ENCODE results near the gene USH2A. TPM values are rescaled to one million over a fixed set of nuclear protein-coding genes. Genes with fewer than 3 reads are reported as not detected.

The USH2A gene
- total RNA-seq, 4 donors from 2014 or later, result under 0.01 to 1.9 (median under 0.01) TPM

GRCh38 chr1:216186816-216187215 is 236.4 kb downstream of the USH2A start:
- no peaks in the 10 kb centered on the region for H3K27me3 ChIP-seq
- no peak overlapping the region for H3K4me3 ChIP-seq
- no peak for TF ChIP-seq EP300 (IDR thresholded peaks at IDR 0.05)
- no peak for TF ChIP-seq POLR2AphosphoS5 (IDR thresholded peaks at IDR 0.05)
- TF ChIP-seq POLR2A (IDR thresholded peaks at IDR 0.05; ENCODE audit: low read depth), result no peak
- no peak for TF ChIP-seq CTCF (IDR thresholded peaks at IDR 0.05)
- no peak overlapping the region for H3K27ac ChIP-seq (replicated peaks in 1 of 4)
- no peaks in the 10 kb centered on the region for H3K9me3 ChIP-seq
- no peaks in the 10 kb centered on the region for H3K4me1 ChIP-seq
- intact Hi-C loops (cut with DNase I), result no loop called here
- DNase-seq (ENCODE audit: extremely low spot score), result no peak
- 65% methylated on average over 2 of the region's 2 CpGs for WGBS
- no peaks in the 10 kb centered on the region for H3K36me3 ChIP-seq

GRCh38 chr1:216186141-216186540 is 237.1 kb downstream of the USH2A start:
- H3K36me3 ChIP-seq, result no peaks in the 10 kb centered on the region
- no peak overlapping the region for H3K27ac ChIP-seq (replicated peaks in 1 of 4)
- no peak overlapping the region for H3K4me3 ChIP-seq
- H3K4me1 ChIP-seq, result no peaks in the 10 kb centered on the region
- no peaks in the 10 kb centered on the region for H3K27me3 ChIP-seq
- 84% methylated on average over 2 of the region's 2 CpGs for WGBS
- no peak for DNase-seq (ENCODE audit: extremely low spot score)
- no peaks in the 10 kb centered on the region for H3K9me3 ChIP-seq
- intact Hi-C loops (cut with DNase I), result no loop called here
- no peak for TF ChIP-seq POLR2A (IDR thresholded peaks at IDR 0.05; ENCODE audit: low read depth)
- no peak for TF ChIP-seq CTCF (IDR thresholded peaks at IDR 0.05)
- TF ChIP-seq EP300 (IDR thresholded peaks at IDR 0.05), result no peak
- TF ChIP-seq POLR2AphosphoS5 (IDR thresholded peaks at IDR 0.05), result no peak

GRCh38 chr1:216184126-216184680 is 239.0 kb downstream of the USH2A start:
- Histone ChIP-seq H3K27me3 (no peaks in the 10 kb centered on the region), H3K4me1 (no peaks in the 10 kb centered on the region), H3K4me3 (no peak overlapping the region), H3K27ac (replicated peaks in 1 of 4) (no peak overlapping the region), H3K9me3 (no peaks in the 10 kb centered on the region), H3K36me3 (no peaks in the 10 kb centered on the region)
- no peak for DNase-seq (ENCODE audit: extremely low spot score)
- intact Hi-C loops (cut with DNase I), result no loop called here
- WGBS, result 32% methylated on average over 2 of the region's 2 CpGs
- TF ChIP-seq CTCF (IDR thresholded peaks at IDR 0.05) (no peak), EP300 (IDR thresholded peaks at IDR 0.05) (no peak), POLR2AphosphoS5 (IDR thresholded peaks at IDR 0.05) (no peak), POLR2A (IDR thresholded peaks at IDR 0.05; ENCODE audit: low read depth) (no peak)

GRCh38 chr1:216183454-216183853 is 239.8 kb downstream of the USH2A start:
- intact Hi-C loops (cut with DNase I), result no loop called here
- Histone ChIP-seq H3K4me1 (peaks cover 0 to 2% (median 0%) of the 10 kb centered on the region in 4 donors), H3K36me3 (no peaks in the 10 kb centered on the region), H3K9me3 (no peaks in the 10 kb centered on the region), H3K27ac (replicated peaks in 1 of 4) (no peak overlapping the region), H3K27me3 (no peaks in the 10 kb centered on the region), H3K4me3 (no peak overlapping the region)
- WGBS, result 80% methylated on average over 6 of the region's 6 CpGs
- no peak for DNase-seq (ENCODE audit: extremely low spot score)
- TF ChIP-seq POLR2AphosphoS5 (IDR thresholded peaks at IDR 0.05) (no peak), EP300 (IDR thresholded peaks at IDR 0.05) (no peak), CTCF (IDR thresholded peaks at IDR 0.05) (no peak), POLR2A (IDR thresholded peaks at IDR 0.05; ENCODE audit: low read depth) (no peak)

DNA sequence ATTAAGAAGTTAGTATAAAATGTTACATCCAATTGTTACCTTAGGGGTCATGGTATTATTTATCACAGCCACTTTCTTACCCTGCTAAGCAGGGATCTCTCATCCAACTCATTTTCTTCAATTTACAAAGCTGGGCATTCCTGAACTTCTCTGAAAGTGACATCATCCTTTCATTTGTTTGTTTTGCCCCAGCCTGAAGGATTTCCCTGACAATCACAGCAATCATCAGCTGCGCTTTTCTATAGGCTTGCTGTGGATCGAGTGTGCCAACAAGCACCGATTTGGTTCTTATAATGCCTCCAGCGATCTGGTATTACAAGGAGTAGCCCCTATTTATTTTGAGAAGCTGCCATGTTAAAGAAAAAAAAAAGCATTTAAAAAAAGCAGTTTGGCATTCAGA is 240.2 kb downstream of the USH2A start:
- no peaks in the 10 kb centered on the region for H3K36me3 ChIP-seq
- H3K9me3 ChIP-seq, result no peaks in the 10 kb centered on the region
- no peak overlapping the region for H3K27ac ChIP-seq (replicated peaks in 1 of 4)
- WGBS, result 57% methylated on average over 4 of the region's 4 CpGs
- intact Hi-C loops (cut with DNase I), result no loop called here
- no peaks in the 10 kb centered on the region for H3K27me3 ChIP-seq
- DNase-seq (ENCODE audit: extremely low spot score), result no peak
- TF ChIP-seq POLR2AphosphoS5 (IDR thresholded peaks at IDR 0.05) (no peak), CTCF (IDR thresholded peaks at IDR 0.05) (no peak), EP300 (IDR thresholded peaks at IDR 0.05) (no peak), POLR2A (IDR thresholded peaks at IDR 0.05; ENCODE audit: low read depth) (no peak)
- H3K4me1 ChIP-seq, result peaks cover 0 to 7% (median 2%) of the 10 kb centered on the region in 4 donors
- no peak overlapping the region for H3K4me3 ChIP-seq
